ENCODE measurements around the gene BEAN1.
"Not testable (repeated sequence)": the region's sequence is repeated elsewhere in the genome, so short reads cannot be mapped to it uniquely, and the experiment has no call there.

The BEAN1 gene

GRCh38 chr16:66441586-66442375, 14.7 kb downstream of the BEAN1 start:
- no peak for DNase-seq (ENCODE audit: low read depth in 2 of 2)

- DNase-seq (ENCODE audit: low read depth in 2 of 2) = no peak
Observed at GRCh38 chr16:66442502-66443268, 15.6 kb downstream of the BEAN1 start.

GRCh38 chr16:66443269-66443652, 16.2 kb downstream of the BEAN1 start:
- no peak for DNase-seq (ENCODE audit: low read depth in 2 of 2)

- DNase-seq (ENCODE audit: low read depth in 2 of 2) = no peak
Observed at GRCh38 chr16:66444049-66444481, 17.0 kb downstream of the BEAN1 start.

GRCh38 chr16:66446737-66447136, 19.6 kb downstream of the BEAN1 start:
- DNase-seq (ENCODE audit: low read depth in 2 of 2) = no peak

- DNase-seq (ENCODE audit: low read depth in 2 of 2) = no peak
Observed at GRCh38 chr16:66447491-66447890, 20.4 kb downstream of the BEAN1 start.

- no peak for DNase-seq (ENCODE audit: low read depth in 2 of 2)
Observed at GRCh38 chr16:66451548-66451947, 24.5 kb downstream of the BEAN1 start.

GRCh38 chr16:66453230-66453629, 26.1 kb downstream of the BEAN1 start:
- not testable (repeated sequence) for DNase-seq (ENCODE audit: low read depth in 2 of 2)

- no peak for DNase-seq (ENCODE audit: low read depth in 2 of 2)
Observed at GRCh38 chr16:66454751-66455150, 27.7 kb downstream of the BEAN1 start.

- DNase-seq (ENCODE audit: low read depth in 2 of 2) = no peak
Observed at GRCh38 chr16:66455970-66456369, 28.9 kb downstream of the BEAN1 start.

GRCh38 chr16:66457888-66458287, 30.8 kb downstream of the BEAN1 start:
- no peak for DNase-seq (ENCODE audit: low read depth in 2 of 2)

GRCh38 chr16:66458292-66458691, 31.2 kb downstream of the BEAN1 start:
- DNase-seq (ENCODE audit: low read depth in 2 of 2) = no peak

GRCh38 chr16:66458853-66459252, 31.8 kb downstream of the BEAN1 start:
- no peak for DNase-seq (ENCODE audit: low read depth in 2 of 2)

GRCh38 chr16:66459878-66460277, 32.8 kb downstream of the BEAN1 start:
- no peak for DNase-seq (ENCODE audit: low read depth in 2 of 2)

- no peak for DNase-seq (ENCODE audit: low read depth in 2 of 2)
Observed at GRCh38 chr16:66460703-66461102, 33.6 kb downstream of the BEAN1 start.

- no peak for DNase-seq (ENCODE audit: low read depth in 2 of 2)
Observed at GRCh38 chr16:66462912-66463311, 35.8 kb downstream of the BEAN1 start.

- DNase-seq (ENCODE audit: low read depth in 2 of 2) = not testable (repeated sequence)
Observed at GRCh38 chr16:66465946-66466345, 38.9 kb downstream of the BEAN1 start.

GRCh38 chr16:66466636-66467035, 39.5 kb downstream of the BEAN1 start:
- not testable (repeated sequence) for DNase-seq (ENCODE audit: low read depth in 2 of 2)

GRCh38 chr16:66467611-66468010, 40.5 kb downstream of the BEAN1 start:
- DNase-seq (ENCODE audit: low read depth in 2 of 2) = no peak

GRCh38 chr16:66468321-66468965, 41.3 kb downstream of the BEAN1 start:
- no peak for DNase-seq (ENCODE audit: low read depth in 2 of 2)

GRCh38 chr16:66469291-66469946, 42.3 kb downstream of the BEAN1 start:
- no peak for DNase-seq (ENCODE audit: low read depth in 2 of 2)

- no peak for DNase-seq (ENCODE audit: low read depth in 2 of 2)
Observed at GRCh38 chr16:66469947-66470546, 43.0 kb downstream of the BEAN1 start.

All from stimulated activated CD8-positive, alpha-beta memory T cell treated with anti-CD3 and anti-CD28 coated beads, Interleukin-15, amount 100 ng/mL, for 48 hours (primary cell).